SK-N-SH (cell line): ENCODE results near the gene POU2F1. TPM values are rescaled to one million over a fixed set of nuclear protein-coding genes. Genes with fewer than 3 reads are reported as not detected.

Source experiments
- CTCF ChIA-PET: fragments of 300-600, 350-600 bp; formaldehyde crosslinking; extraction: SDS; loops from one replicate; lab custom pipeline; 2021; lab: Yijun Ruan, JAX
- POLR2A ChIA-PET: fragments of 350-600 bp; sonication (Branson Sonifier 250); formaldehyde crosslinking; extraction: SDS; loops from one replicate; lab custom pipeline; 2020; ENCODE audit warnings: antibody characterized with exemption, inconsistent platforms; lab: Yijun Ruan, JAX
- DNase-seq: peaks from one replicate; pipeline ENCODE4 v3.0.0; 2012
- H2AFZ ChIP-seq: fragments of 200-600 bp; sonication (generic); 2 replicates; pipeline ENCODE4 v1.8.1; 2016; ENCODE audit warnings: antibody characterized with exemption, mild to moderate bottlenecking, low read depth
- H3F3A ChIP-seq: fragments of 200-600 bp; sonication (generic); replicated peaks from 2 replicates; pipeline ENCODE3; 2016; ENCODE audit warnings: antibody characterized with exemption, mild to moderate bottlenecking; ENCODE audit not compliant: insufficient read depth
- H3K27ac ChIP-seq, 2 experiments: fragments of 200-500 bp in 1 of 2; fragments of 200-600 bp in 1 of 2; sonication (Bioruptor generic) in 1 of 2; sonication (generic), shearing (Covaris generic) in 1 of 2; 2 replicates each; pipeline versions ENCODE4 v1.5.1 to v1.6.1; 2014 to 2016; ENCODE audit warnings: low read depth in 2 of 2, inconsistent platforms in 1 of 2, low read length in 1 of 2, mild to moderate bottlenecking in 1 of 2, mixed read lengths in 1 of 2
- H3K27me3 ChIP-seq: fragments of 200-600 bp; sonication (generic), shearing (Covaris generic); 2 replicates; pipeline ENCODE4 v1.6.1; 2016; ENCODE audit warnings: mixed run types; ENCODE audit not compliant: insufficient read depth
- H3K36me3 ChIP-seq, 2 experiments: fragments of 200-500 bp in 1 of 2; fragments of 200-600 bp in 1 of 2; sonication (Bioruptor generic) in 1 of 2; sonication (generic) in 1 of 2; replicated peaks in 1 of 2; 2 replicates each; pipeline versions ENCODE3 to v1.5.1; 2014 to 2016; ENCODE audit warnings: low read length in 1 of 2, mild to moderate bottlenecking in 1 of 2; ENCODE audit not compliant: insufficient read depth in 2 of 2, control insufficient read depth in 1 of 2
- H3K4me1 ChIP-seq, 2 experiments: fragments of 200-500 bp in 1 of 2; fragments of 200-600 bp in 1 of 2; sonication (Bioruptor generic) in 1 of 2; sonication (generic), shearing (Covaris generic) in 1 of 2; 2 replicates each; pipeline versions ENCODE4 v1.5.1 to v1.6.1; 2014 to 2016; ENCODE audit warnings: low read depth in 1 of 2, low read length in 1 of 2, mixed run types in 1 of 2; ENCODE audit not compliant: insufficient read depth in 2 of 2, control insufficient read depth in 1 of 2
- H3K4me2 ChIP-seq: fragments of 200-600 bp; sonication (generic), shearing (Covaris generic); 2 replicates; pipeline ENCODE4 v1.6.1; 2017; ENCODE audit warnings: mixed run types
- H3K4me3 ChIP-seq, 2 experiments: fragments of 200-500 bp in 1 of 2; fragments of 200-600 bp in 1 of 2; sonication (Bioruptor generic) in 1 of 2; sonication (generic), shearing (Covaris generic) in 1 of 2; 2 replicates each; pipeline versions ENCODE4 v1.5.1 to v1.8.1; 2014 to 2016; ENCODE audit warnings: low read depth in 2 of 2, inconsistent platforms in 1 of 2, low read length in 1 of 2, mild to moderate bottlenecking in 1 of 2, mixed read lengths in 1 of 2, moderate library complexity in 1 of 2
- H3K79me2 ChIP-seq: fragments of 200-600 bp; sonication (generic); 2 replicates; pipeline ENCODE4 v1.8.1; 2017; ENCODE audit warnings: mild to moderate bottlenecking; ENCODE audit not compliant: insufficient read depth
- H3K9ac ChIP-seq: fragments of 200-600 bp; sonication (generic); 2 replicates; pipeline ENCODE4 v1.6.1; 2017; ENCODE audit warnings: mixed run types
- H3K9me2 ChIP-seq: fragments of 200-600 bp; sonication (generic); 2 replicates; pipeline ENCODE4 v1.6.1; 2017; ENCODE audit warnings: mixed run types
- H3K9me3 ChIP-seq: fragments of 200-600 bp; sonication (generic); 2 replicates; pipeline ENCODE4 v1.6.1; 2017; ENCODE audit warnings: mixed run types, mild to moderate bottlenecking, moderate library complexity
- H4K20me1 ChIP-seq: fragments of 200-600 bp; sonication (generic); 2 replicates; pipeline ENCODE4 v1.6.1; 2017; ENCODE audit warnings: mild to moderate bottlenecking, mixed run types; ENCODE audit not compliant: insufficient read depth
- CTCF ChIP-seq: fragments of 200-600 bp; sonication (generic); IDR thresholded peaks from 2 replicates; pipeline ENCODE4 v1.6.1; 2017; ENCODE audit warnings: antibody characterized with exemption, mild to moderate bottlenecking, moderate library complexity
- FOXJ3 ChIP-seq: sonication (generic); formaldehyde crosslinking; IDR thresholded peaks from 2 replicates; pipeline ENCODE4 v1.5.1; 2020; ENCODE audit warnings: mild to moderate bottlenecking, missing genetic modification reagents
- GABPA ChIP-seq: IDR thresholded peaks from 2 replicates; pipeline ENCODE4 v1.4.0; 2012; ENCODE audit warnings: low read depth, mild to moderate bottlenecking
- GATA2 ChIP-seq: sonication (generic); formaldehyde crosslinking; IDR thresholded peaks from 2 replicates; pipeline ENCODE4 v1.5.0; 2020; ENCODE audit warnings: mild to moderate bottlenecking, missing genetic modification reagents
- IRF3 ChIP-seq: fragments of 150-350 bp; IDR thresholded peaks from 2 replicates; pipeline ENCODE4 v1.6.1; 2016; ENCODE audit warnings: mild to moderate bottlenecking, low read depth, low read length
- JUND ChIP-seq: IDR thresholded peaks from 2 replicates; pipeline ENCODE4 v1.4.0; 2012
- MEF2A ChIP-seq: IDR thresholded peaks from 2 replicates; pipeline ENCODE4 v1.4.0; 2012; ENCODE audit warnings: low read depth, borderline replicate concordance
- NFIC ChIP-seq: IDR thresholded peaks from 2 replicates; pipeline ENCODE4 v1.4.0; 2012; ENCODE audit warnings: borderline replicate concordance
- NRF1 ChIP-seq: IDR thresholded peaks from 2 replicates; pipeline ENCODE4 v1.6.1; 2012; ENCODE audit warnings: low read depth, mild to moderate bottlenecking, low read length
- POLR2AphosphoS5 ChIP-seq: IDR thresholded peaks from 2 replicates; pipeline ENCODE4 v1.6.1; 2012; ENCODE audit warnings: low read depth, low read length
- RXRA ChIP-seq: IDR thresholded peaks from 2 replicates; pipeline ENCODE4 v1.4.0; 2012; ENCODE audit warnings: low read depth, mild to moderate bottlenecking, borderline replicate concordance
- SIN3A ChIP-seq: IDR thresholded peaks from 2 replicates; pipeline ENCODE4 v1.6.1; 2012; ENCODE audit warnings: low read depth, mild to moderate bottlenecking, low read length, moderate library complexity, borderline replicate concordance
- TEAD4 ChIP-seq: IDR thresholded peaks from 2 replicates; pipeline ENCODE4 v1.4.0; 2012; ENCODE audit warnings: mild to moderate bottlenecking, borderline replicate concordance; ENCODE audit not compliant: insufficient read depth
- USF1 ChIP-seq: IDR thresholded peaks from 2 replicates; pipeline ENCODE4 v1.4.0; 2012; ENCODE audit warnings: low read depth, borderline replicate concordance
- YY1 ChIP-seq: IDR thresholded peaks from 2 replicates; pipeline ENCODE4 v1.4.0; 2012; ENCODE audit warnings: low read depth, mild to moderate bottlenecking
- ZBTB33 ChIP-seq: IDR thresholded peaks from 2 replicates; pipeline ENCODE4 v1.4.0; 2012; ENCODE audit warnings: low read depth, borderline replicate concordance
- WGBS: methylation state at CpG from one replicate; pipeline ENCODE4 v1.1.6; 2017; ENCODE audit warnings: low lambda C conversion rate; 5-methylcytosine and 5-hydroxymethylcytosine counted together
- polyA plus RNA-seq, 3 experiments: library from polyadenylated mRNA; depleted of rRNA; stranded (reverse); fragments of >200 nt; gene quantifications; 2 replicates each; pipeline ENCODE4 v1.2.3, GENCODE V29; 2012

Gene POU2F1
- polyA plus RNA-seq, 1 of the 3 experiments (the other 2 are of a cell fraction) = 1.2 TPM

GRCh38 chr1:167258858-167259257 is 38.2 kb downstream of the POU2F1 start:
- Histone ChIP-seq H2AFZ (no peak overlapping the region), H3K4me1 (peaks cover 0 to 3% of the 10 kb centered on the region in 2 experiments; a peak in 2 of 4 replicates), H3K36me3 (no peaks in the 10 kb centered on the region), H3K79me2 (peaks cover 31% of the 10 kb centered on the region), H3K9me2 (no peaks in the 10 kb centered on the region), H3F3A (no peaks in the 10 kb centered on the region), H3K9ac (no peak overlapping the region), H3K9me3 (no peaks in the 10 kb centered on the region), H3K4me3 (no peak overlapping the region), H3K27ac (no peak overlapping the region), H3K27me3 (no peaks in the 10 kb centered on the region), H4K20me1 (no peaks in the 10 kb centered on the region), H3K4me2 (no peak overlapping the region)
- no peak for DNase-seq
- ChIA-PET POLR2A (no interaction called here), CTCF (interaction anchor here (0.6 to 1.4 kb wide), 2 partner anchors 67 to 143 kb away, joined by 3 to 4 read pairs; no protein-coding TSS in a partner anchor)
- WGBS = 86% methylated on average over 5 of the region's 5 CpGs
- TF ChIP-seq POLR2AphosphoS5 = no peak
- TF ChIP-seq NRF1 = no peak
- TF ChIP-seq NFIC = no peak
- TF ChIP-seq ZBTB33 = no peak
- TF ChIP-seq USF1 = no peak
- no peak for TF ChIP-seq RXRA
- TF ChIP-seq JUND = no peak
- TF ChIP-seq YY1 = no peak
- no peak for TF ChIP-seq CTCF
- TF ChIP-seq SIN3A = no peak
- TF ChIP-seq, all 33 proteins: peak for 0

GRCh38 chr1:167262836-167263235 is 42.1 kb downstream of the POU2F1 start:
- Histone ChIP-seq H3K4me2 (no peak overlapping the region), H3K79me2 (peaks cover 13% of the 10 kb centered on the region; the same call in 1 of the 2 replicates)
- POLR2A ChIA-PET = no interaction called here
- TF ChIP-seq GATA2 (CRISPR knock-in tag) (no peak), MEF2A (no peak), IRF3 (no peak), GABPA (no peak), YY1 (no peak), TEAD4 (no peak), ZBTB33 (no peak), SIN3A (no peak), CTCF (no peak), FOXJ3 (no peak)

More at GRCh38 chr1:167262836-167263235, 42.1 kb downstream of the POU2F1 start:
- H3K9me2 ChIP-seq = no peaks in the 10 kb centered on the region
- no peak overlapping the region for H3K4me3 ChIP-seq
- H2AFZ ChIP-seq = no peak overlapping the region
- H3K4me1 ChIP-seq = peaks cover 0 to 3% of the 10 kb centered on the region in 2 experiments; a peak in 2 of 4 replicates
- CTCF ChIA-PET = interaction anchor here (0.9 to 2.9 kb wide), 5 partner anchors 8 to 205 kb away, joined by 3 to 10 read pairs (median 4); partner anchors contain the start of gene POU2F1
- no peak for DNase-seq
- H3K9ac ChIP-seq = no peak overlapping the region
- H3K9me3 ChIP-seq = no peaks in the 10 kb centered on the region
- peaks cover 8% of the 10 kb centered on the region for H4K20me1 ChIP-seq
- H3K27ac ChIP-seq = no peak overlapping the region
- H3K36me3 ChIP-seq = no peaks in the 10 kb centered on the region
- no peaks in the 10 kb centered on the region for H3K27me3 ChIP-seq
- H3F3A ChIP-seq = no peaks in the 10 kb centered on the region
